Smooth muscle cell (in vitro differentiated cells): ENCODE measurements around the gene ADORA3. TPM values are rescaled to one million over a fixed set of nuclear protein-coding genes. Genes with fewer than 3 reads are reported as not detected.

ENCODE experiments used
- DNase-seq: peaks from one replicate; lab custom pipeline; 2025; ENCODE audit not compliant: unreplicated experiment; lab: John Stamatoyannopoulos, UW
- H2AFZ ChIP-seq: fragments of 200-600 bp; sonication (generic); 2 replicates; pipeline ENCODE4 v1.6.0; 2016; ENCODE audit warnings: antibody characterized with exemption, low read depth, mild to moderate bottlenecking
- H3F3A ChIP-seq: fragments of 200-600 bp; sonication (generic); 2 replicates; pipeline ENCODE4 v1.6.0; 2017; ENCODE audit warnings: antibody characterized with exemption, low read depth
- H3K27ac ChIP-seq: fragments of 200-600 bp; sonication (generic); 2 replicates; pipeline ENCODE4 v1.5.1; 2016; ENCODE audit warnings: low read depth, mild to moderate bottlenecking
- H3K27me3 ChIP-seq: fragments of 200-600 bp; sonication (generic); 2 replicates; pipeline ENCODE4 v1.6.1; 2016; ENCODE audit warnings: low read depth, mild to moderate bottlenecking
- H3K36me3 ChIP-seq: fragments of 200-600 bp; sonication (generic); 2 replicates; pipeline ENCODE4 v1.5.1; 2016; ENCODE audit warnings: low read depth
- H3K4me1 ChIP-seq: fragments of 200-600 bp; sonication (generic); 2 replicates; pipeline ENCODE4 v1.5.1; 2016; ENCODE audit warnings: low read depth
- H3K4me2 ChIP-seq: fragments of 200-600 bp; sonication (generic); 2 replicates; pipeline ENCODE4 v1.6.0; 2016; ENCODE audit warnings: mild to moderate bottlenecking
- H3K4me3 ChIP-seq: fragments of 200-600 bp; sonication (generic); 2 replicates; pipeline ENCODE4 v1.5.1; 2016; ENCODE audit warnings: mild to moderate bottlenecking
- H3K79me2 ChIP-seq: fragments of 200-600 bp; sonication (generic); 2 replicates; pipeline ENCODE4 v1.6.0; 2016; ENCODE audit warnings: low read depth, mild to moderate bottlenecking
- H3K9ac ChIP-seq: fragments of 200-600 bp; sonication (generic); 2 replicates; pipeline ENCODE4 v1.6.0; 2016; ENCODE audit warnings: low read depth
- H3K9me3 ChIP-seq: fragments of 200-600 bp; sonication (generic); replicated peaks from 2 replicates; pipeline ENCODE4 v1.5.1; 2016; ENCODE audit warnings: low read depth
- H4K20me1 ChIP-seq: fragments of 200-600 bp; sonication (generic); 2 replicates; pipeline ENCODE4 v1.6.0; 2016; ENCODE audit warnings: low read depth
- WGBS: methylation state at CpG from one replicate; pipeline ENCODE4 v1.1.7; 2016; ENCODE audit warnings: low lambda C conversion rate; 5-methylcytosine and 5-hydroxymethylcytosine counted together
- polyA plus RNA-seq: library from polyadenylated mRNA; unstranded; fragments of >200 nt; fragmentation: Nextera tagmentation; extraction: Ambion mirVana; gene quantifications from 2 replicates; pipeline ENCODE4 v1.2.1, GENCODE V29; 2016
- total RNA-seq: library from RNA; depleted of rRNA; stranded (reverse); fragments of >200 nt; gene quantifications from 2 replicates; pipeline ENCODE4 v1.2.3, GENCODE V29; 2014
- TF ChIP-seq, protein P1 (sequence below): fragments of 200-600 bp; sonication (generic); IDR thresholded peaks from 2 replicates; pipeline ENCODE4 v1.5.1; 2017; ENCODE audit warnings: borderline replicate concordance, mild to moderate bottlenecking, antibody characterized with exemption; ENCODE audit not compliant: insufficient read depth, poor library complexity, severe bottlenecking

ADORA3 gene
- total and polyA plus RNA-seq, 2 experiments from 2014 or later = not detected

DNA sequence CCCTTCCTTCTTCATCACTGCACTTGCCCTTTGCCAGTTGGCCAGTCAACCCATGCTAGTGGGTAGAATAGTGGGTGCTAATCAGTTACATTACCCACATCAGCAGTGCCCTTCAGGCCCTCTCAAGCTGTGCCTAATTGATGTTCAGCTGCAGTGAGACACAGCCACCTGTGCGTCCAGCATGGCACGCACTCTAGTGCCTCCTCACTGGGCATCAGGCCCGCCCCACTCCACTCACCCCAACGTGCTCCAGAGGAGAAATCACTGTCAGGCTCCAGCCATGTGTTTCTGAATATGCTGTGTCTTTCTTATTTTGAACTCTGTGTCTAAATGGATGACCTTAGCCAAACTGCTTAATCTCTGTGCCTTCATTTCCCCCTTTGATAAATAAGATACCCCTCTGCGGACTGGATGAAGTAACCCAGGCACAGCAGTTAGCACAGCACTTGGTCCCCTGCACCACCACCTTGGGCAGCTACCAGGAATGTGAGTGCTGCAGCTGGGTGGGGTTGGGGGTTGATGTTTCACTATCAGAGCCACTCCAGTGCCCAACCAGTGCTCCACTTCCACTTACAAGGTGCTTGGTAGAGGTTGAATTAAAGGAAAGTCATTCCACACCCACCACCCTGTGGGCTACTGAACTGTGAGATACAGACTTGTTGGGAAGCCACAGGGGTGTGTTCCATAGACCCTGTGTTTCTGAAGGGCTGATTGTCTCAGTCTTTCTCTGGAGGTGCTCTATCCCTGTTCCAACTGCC lies 8.9 kb upstream of the ADORA3 start:
- Histone ChIP-seq H3K79me2 (no peaks in the 10 kb centered on the region), H3F3A (peaks cover 2% of the 10 kb centered on the region), H3K9me3 (no peaks in the 10 kb centered on the region), H3K9ac (no peak overlapping the region), H3K4me1 (peaks cover 3% of the 10 kb centered on the region), H3K4me2 (no peak overlapping the region), H2AFZ (no peak overlapping the region), H3K27me3 (no peaks in the 10 kb centered on the region), H3K4me3 (no peak overlapping the region), H3K27ac (no peak overlapping the region), H3K36me3 (no peaks in the 10 kb centered on the region), H4K20me1 (no peaks in the 10 kb centered on the region)
- WGBS = 92% methylated on average over 5 of the region's 5 CpGs
- TF ChIP-seq, protein P1, sequence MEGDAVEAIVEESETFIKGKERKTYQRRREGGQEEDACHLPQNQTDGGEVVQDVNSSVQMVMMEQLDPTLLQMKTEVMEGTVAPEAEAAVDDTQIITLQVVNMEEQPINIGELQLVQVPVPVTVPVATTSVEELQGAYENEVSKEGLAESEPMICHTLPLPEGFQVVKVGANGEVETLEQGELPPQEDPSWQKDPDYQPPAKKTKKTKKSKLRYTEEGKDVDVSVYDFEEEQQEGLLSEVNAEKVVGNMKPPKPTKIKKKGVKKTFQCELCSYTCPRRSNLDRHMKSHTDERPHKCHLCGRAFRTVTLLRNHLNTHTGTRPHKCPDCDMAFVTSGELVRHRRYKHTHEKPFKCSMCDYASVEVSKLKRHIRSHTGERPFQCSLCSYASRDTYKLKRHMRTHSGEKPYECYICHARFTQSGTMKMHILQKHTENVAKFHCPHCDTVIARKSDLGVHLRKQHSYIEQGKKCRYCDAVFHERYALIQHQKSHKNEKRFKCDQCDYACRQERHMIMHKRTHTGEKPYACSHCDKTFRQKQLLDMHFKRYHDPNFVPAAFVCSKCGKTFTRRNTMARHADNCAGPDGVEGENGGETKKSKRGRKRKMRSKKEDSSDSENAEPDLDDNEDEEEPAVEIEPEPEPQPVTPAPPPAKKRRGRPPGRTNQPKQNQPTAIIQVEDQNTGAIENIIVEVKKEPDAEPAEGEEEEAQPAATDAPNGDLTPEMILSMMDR = no peak
- no peak for DNase-seq

DNA sequence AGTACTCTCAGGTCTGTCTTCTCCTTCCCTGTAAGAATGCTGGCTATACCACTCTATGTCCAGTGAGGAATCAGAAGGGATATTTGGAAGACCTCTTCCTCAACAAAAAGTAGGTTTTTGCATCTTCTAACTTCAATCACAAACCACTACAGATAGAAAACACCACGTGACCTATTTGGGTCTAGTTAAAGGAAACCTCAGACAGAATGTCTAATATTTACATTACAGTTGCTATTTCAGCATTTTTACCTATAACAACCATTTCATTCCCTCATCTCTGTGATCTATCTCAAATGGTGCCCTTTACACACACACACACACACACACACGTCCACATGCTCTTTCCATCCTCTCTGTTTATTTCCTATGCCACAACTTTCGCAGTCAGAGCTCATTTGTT lies 7.9 kb upstream of the ADORA3 start:
- Histone ChIP-seq H4K20me1 (no peaks in the 10 kb centered on the region), H2AFZ (no peak overlapping the region), H3K4me1 (peaks cover 6% of the 10 kb centered on the region), H3K27ac (no peak overlapping the region), H3K9me3 (no peaks in the 10 kb centered on the region), H3K9ac (no peak overlapping the region), H3K4me2 (no peak overlapping the region), H3K36me3 (no peaks in the 10 kb centered on the region), H3K79me2 (no peaks in the 10 kb centered on the region), H3K27me3 (no peaks in the 10 kb centered on the region), H3F3A (peaks cover 6% of the 10 kb centered on the region), H3K4me3 (no peak overlapping the region)
- 89% methylated on average over 3 of the region's 3 CpGs for WGBS
- DNase-seq = no peak
- TF ChIP-seq, protein P1 = no peak

DNA sequence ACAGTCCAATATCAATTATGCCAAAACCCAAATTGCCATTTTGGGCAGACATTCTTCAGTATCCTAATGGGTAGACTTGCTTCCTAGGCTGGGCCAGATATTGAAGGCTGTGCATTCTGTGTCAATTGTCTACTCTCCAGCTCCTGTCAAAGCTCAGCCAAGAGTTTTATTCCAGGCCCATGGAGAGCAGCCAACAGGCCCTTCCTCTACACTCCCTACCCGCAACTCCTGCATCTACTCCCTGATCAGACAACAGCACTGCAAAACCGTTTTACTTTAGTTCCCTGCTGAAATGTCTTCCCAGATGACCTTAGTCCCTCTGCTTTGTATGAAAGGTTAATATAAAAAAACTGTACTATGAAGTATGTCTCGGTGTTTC lies 6.6 kb upstream of the ADORA3 start:
- Histone ChIP-seq H2AFZ (no peak overlapping the region), H3K27ac (no peak overlapping the region), H4K20me1 (no peaks in the 10 kb centered on the region), H3K79me2 (no peaks in the 10 kb centered on the region), H3K9ac (no peak overlapping the region), H3K27me3 (no peaks in the 10 kb centered on the region), H3K4me2 (no peak overlapping the region), H3K9me3 (no peaks in the 10 kb centered on the region), H3K4me1 (peaks cover 6% of the 10 kb centered on the region), H3K4me3 (no peak overlapping the region), H3F3A (peaks cover 6% of the 10 kb centered on the region), H3K36me3 (no peaks in the 10 kb centered on the region)
- WGBS = 93% methylated on average over 3 of the region's 3 CpGs
- TF ChIP-seq, protein P1 = no peak
- DNase-seq = no peak
